Activated T-cell treated with anti-CD3 and anti-CD28 coated beads, Interleukin-2, amount 50 U/mL, for 48 hours (primary cell): Measurements from ENCODE around the gene HMOX1.
"Not testable (repeated sequence)": the region's sequence is repeated elsewhere in the genome, so short reads cannot be mapped to it uniquely, and the experiment has no call there.

Experiments
- DNase-seq, 2 experiments: peaks; one replicate each; pipeline ENCODE4 v3.0.0-alpha.2; 2020

HMOX1 gene

DNA sequence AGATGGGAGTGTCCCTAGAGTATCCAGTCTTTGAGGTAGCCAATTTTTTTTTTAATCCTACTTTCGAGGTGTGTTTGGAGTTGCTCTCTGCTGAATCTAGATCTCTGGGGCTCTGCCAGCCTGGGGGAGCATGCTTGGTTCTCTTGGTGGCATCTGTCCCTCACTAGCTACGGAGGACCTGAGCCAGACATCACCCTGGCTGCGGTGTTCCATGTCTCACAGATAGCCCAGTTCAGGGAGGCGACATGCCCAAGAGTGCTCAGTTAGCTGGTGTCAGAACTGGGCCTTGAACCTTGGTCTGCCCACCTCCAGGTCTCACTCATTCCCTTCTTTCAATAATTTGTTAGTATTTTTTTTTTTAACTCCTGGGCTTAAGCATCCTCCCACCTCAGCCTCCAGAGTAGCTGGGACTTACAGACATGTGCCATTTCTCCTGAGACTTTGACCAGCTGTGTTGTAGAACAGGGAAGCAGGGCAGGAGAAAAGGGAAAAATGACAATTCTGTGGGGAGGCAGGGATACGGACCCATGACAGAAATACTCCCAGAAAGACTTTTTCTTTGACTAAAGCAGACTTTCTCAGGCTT is 621 bp downstream of the HMOX1 start:
- no peak for DNase-seq

DNA sequence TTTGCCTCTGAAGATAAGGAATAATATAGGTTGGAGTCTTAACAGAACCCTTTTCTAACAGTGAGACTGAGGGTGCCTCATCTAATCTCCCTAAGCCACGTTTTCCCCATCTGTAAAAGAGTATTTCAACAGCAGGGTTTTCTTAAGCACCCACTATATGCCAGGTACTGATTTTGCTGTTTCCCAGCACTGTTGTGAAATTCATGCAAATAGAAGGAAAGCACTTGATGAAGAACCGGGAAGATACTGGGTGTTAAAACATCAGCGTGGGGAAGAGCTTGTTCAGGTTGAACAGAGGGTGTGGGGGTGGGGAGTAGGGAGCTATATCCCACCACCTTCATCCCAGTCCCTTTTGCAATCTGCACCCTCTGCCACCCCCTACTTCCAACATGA is 2.8 kb downstream of the HMOX1 start:
- no peak for DNase-seq

DNA sequence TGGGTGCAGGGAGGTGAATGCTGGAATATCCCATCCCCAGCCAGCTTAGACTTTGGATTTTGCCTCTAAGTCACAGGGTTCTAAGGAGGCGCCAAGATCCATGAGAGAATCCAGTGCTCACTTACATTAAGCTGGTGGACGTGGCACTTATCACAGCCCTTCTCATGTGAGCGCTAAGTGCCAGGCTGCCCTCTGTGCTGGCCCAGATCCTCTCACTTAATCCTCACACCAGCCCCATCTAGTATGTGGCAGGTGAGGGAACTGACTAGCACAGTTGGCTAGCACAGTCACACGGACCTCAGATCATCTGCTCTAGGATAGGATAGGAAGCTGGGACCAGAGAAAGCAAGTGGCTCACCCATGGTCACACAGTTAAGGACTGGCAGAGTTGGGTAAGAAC is 3.6 kb downstream of the HMOX1 start:
- no peak for DNase-seq

DNA sequence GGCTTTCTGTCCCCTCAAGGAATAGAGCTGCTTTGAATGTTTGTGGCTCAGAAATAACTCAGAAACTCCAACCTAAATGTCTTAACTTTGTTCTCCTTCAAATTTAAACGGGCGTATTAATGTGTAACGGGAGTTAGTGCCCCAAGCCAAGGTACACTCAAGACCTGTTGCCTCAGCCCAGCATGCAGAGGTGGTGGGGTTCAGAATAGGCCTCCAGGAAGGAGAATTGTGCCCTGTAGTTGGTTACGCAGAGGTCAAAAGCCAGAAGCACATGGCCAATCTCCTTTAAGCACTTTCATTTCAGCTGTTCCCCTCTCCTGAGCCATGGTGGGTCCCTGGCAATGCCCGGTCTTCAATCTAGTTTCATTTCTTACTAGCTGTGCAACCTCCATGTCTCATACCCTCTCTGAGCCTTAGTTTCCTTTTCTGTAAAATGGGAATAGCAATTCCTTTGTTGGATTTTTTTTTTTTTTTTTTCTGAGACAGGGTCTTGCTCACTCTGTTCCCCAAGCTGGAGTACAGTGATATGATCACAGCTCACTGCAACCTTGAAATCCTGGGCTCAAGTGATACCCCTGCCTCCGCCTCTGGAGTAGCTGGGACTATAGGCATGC is 4.2 kb downstream of the HMOX1 start:
- no peak for DNase-seq

DNA sequence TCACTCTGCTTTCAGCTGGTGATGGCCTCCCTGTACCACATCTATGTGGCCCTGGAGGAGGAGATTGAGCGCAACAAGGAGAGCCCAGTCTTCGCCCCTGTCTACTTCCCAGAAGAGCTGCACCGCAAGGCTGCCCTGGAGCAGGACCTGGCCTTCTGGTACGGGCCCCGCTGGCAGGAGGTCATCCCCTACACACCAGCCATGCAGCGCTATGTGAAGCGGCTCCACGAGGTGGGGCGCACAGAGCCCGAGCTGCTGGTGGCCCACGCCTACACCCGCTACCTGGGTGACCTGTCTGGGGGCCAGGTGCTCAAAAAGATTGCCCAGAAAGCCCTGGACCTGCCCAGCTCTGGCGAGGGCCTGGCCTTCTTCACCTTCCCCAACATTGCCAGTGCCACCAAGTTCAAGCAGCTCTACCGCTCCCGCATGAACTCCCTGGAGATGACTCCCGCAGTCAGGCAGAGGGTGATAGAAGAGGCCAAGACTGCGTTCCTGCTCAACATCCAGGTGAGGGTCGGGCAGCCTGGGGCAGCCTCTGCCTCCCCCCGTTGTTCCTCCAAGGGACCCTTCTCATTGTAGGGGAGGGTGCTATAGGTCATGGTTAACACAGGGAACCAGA is 5.9 kb downstream of the HMOX1 start:
- no peak for DNase-seq

DNA sequence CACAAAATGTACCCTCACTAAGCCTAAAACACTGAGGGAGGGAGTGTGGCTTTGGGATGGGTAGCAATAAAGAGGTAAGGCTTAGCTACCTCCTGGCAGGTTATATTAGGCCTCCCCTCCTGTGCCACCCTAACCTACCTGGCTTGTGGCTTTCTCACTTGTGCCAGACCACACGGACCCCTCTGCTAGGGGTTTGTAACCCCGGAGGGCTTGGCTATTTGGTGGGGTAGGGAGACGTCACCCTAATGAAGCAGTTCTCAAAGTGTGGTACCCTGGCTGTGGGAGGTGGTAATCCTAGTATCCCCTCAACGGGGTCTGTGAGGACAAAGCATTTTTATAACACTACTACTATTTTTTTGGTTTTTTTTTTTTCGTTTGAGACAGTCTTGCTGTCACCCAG is 10.0 kb downstream of the HMOX1 start:
- no peak for DNase-seq

DNA sequence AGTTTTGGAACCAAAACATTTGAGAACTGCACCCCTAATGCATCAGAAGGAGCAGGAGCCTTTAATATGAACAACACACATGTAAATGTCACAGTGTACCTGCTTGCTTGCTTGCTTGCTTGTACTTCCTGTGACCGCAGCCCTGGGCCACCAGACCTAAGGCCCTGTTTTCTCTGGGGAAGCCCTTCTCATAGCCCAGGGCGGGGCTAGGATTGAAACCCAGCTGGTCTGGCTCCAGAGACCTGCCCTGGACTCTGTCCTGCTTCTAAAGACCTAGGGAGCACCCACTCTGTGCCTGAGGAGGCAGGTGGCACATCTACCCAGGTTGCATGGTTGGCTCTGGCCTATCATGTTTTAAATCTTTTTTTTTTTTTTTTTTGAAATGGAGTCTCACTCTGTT is 11.5 kb downstream of the HMOX1 start:
- DNase-seq, result no peak

DNA sequence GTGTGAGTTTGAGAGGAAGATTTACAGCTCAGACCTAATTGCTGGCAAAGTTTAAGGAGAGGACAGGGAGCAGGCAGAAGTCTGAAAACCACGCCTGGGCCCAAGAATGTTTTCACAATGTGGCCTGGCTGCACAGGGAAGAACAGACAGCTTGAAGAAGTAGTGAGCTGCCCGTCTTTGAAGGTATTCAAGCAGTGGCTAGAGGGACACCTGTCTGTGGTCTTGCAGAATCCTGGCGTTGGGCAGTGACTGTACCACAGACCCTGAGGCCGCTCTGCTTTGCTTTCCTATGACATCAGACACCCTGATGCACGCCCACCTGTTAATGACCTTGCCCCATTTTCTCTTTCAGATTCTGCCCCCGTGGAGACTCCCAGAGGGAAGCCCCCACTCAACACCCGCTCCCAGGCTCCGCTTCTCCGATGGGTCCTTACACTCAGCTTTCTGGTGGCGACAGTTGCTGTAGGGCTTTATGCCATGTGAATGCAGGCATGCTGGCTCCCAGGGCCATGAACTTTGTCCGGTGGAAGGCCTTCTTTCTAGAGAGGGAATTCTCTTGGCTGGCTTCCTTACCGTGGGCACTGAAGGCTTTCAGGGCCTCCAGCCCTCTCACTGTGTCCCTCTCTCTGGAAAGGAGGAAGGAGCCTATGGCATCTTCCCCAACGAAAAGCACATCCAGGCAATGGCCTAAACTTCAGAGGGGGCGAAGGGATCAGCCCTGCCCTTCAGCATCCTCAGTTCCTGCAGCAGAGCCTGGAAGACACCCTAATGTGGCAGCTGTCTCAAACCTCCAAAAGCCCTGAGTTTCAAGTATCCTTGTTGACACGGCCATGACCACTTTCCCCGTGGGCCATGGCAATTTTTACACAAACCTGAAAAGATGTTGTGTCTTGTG is 12.5 kb downstream of the HMOX1 start:
- no peak for DNase-seq

DNA sequence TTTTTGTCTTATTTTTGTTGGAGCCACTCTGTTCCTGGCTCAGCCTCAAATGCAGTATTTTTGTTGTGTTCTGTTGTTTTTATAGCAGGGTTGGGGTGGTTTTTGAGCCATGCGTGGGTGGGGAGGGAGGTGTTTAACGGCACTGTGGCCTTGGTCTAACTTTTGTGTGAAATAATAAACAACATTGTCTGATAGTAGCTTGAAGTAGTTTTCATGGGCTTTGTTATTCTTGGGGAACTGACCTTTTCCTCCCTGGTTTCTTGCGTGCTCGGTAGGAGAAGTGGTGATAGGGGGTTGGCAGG is 13.1 kb downstream of the HMOX1 start:
- no peak for DNase-seq

DNA sequence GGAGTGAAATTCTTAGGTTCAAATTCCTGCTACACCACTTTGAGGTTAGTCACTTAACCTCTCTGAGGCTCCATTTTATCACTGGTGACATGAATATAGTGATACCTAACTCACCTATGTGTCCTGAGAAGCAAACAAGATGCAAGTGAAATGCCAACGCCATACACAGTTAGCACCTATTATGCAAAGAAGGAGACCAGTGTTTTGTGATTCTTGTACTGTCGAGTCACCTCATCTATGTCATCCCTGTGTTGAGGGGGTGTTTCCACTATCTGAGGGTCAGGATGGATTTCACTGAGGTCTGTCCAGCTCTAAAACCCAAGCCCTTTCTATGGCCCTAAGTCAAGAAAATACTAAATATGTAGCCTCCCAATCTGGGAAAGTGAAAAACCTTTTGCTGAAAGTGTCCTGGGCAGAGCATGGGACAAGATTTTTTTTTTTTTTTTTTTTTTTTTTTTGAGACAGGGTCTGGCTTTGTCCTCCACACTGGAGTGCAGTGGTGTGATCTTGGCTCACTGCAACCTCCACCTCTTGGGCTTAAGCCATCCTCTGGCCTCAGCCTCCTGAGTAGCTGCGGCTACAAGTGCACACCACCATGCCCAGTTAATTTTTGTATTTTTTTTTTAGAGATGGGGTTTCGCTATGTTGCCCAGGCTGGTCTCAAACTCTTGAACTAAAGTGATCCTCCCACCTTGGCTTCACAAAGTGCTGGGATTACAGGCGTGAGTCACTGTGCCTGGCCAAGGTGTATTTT is 14.1 kb downstream of the HMOX1 start:
- DNase-seq, result no peak

DNA sequence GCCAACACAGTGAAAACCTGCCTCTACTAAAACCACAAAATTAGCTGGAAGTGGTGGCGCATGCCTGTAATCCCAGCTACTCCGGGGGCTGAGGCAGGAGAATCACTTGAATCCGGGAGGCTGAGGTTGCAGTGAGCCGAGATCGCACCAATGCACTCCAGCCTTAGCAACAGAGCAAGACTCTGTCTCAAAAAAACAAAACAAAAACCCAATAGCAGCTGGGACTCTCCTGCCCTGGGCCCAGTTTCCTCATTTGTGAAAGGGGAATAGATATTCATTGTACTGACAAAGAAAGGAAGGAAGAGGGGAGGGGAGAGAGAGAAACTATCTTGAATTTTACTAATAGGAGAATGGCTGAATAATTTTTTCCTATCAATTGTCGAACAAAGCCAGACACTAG is 15.7 kb downstream of the HMOX1 start:
- not testable (repeated sequence) for DNase-seq

DNA sequence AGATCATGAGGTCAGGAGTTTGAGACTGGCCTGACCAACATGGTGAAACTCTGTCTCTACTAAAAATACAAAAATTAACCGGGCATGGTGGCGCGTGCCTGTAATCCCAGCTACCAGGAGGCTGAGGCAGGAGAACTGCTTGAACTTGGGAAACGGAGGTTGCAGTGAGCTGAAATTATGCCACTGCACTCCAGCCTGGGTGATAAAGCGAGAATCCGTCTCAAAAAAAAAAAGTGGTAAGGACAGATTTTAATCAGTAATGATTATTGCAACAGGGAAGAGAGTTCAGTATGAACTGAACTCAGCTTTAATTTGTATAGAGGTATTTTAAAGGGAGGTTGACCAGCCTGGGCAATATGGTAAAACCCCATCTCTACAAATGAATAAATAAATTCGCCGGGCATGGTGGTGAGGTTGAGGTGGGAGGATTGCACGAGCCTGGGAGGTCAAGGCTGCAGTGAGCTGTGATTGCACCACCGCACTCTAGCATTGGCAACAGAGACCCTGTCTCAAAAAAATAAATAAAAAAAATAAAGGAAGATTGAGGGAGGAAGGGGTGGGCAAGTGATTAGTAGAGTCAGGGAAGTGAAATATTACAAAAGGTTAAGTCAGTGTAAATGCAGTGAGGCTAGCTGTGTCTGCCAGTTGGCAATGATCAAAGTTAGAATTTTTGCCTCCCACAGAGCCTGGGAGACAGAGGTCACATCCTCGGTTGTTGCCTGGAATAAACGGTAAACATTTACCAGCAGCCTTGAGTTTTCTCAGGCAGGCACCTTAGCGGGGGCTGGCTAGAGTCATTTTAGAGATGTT is 16.4 kb downstream of the HMOX1 start:
- no peak for DNase-seq

DNA sequence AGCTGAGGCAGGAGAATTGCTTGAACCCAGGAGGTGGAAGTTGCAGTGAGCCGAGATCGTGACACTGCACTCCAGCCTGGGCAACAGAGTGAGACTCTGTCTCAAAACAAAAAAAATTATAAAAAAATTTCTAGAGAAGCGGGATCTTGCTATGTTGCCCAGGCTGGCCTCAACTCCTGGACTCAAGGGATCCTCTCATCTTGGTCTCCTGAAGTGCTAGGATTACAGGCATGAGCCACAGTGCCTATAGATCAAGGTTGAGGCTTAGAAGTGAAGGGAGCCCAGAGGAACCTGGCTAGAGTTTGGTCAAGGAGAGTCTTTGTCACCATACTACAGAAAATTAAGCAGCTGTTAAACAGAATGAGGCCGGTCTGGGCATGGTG is 17.7 kb downstream of the HMOX1 start:
- no peak for DNase-seq

DNA sequence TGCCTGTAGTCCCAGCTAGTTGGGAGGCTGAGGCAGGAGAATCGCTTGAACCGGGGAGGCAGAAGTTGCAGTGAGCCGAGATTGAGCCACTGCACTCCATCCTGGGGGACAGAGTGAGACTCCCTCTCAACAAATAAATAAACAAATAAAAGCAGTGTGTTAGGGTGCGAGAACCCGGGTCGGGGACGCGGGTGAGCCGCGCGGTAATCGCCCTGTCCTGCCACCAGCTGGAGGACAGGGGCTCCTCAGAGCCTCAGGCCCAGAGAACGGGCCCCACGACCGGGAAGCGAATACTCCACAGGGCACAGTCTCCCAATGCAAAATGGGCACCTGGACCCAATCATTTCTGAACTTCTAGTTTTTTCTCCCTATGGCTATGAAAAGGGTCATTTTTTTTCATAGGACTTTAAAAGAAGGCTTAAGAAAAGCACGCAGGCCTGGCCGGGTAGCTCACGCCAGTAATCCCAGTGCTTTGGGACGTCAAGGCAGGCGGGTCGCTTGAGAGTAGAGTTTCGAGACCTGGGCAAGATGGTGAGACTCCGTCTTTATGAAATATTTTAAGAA is 18.3 kb downstream of the HMOX1 start:
- peak; percentile 51 to 53 for DNase-seq

DNA sequence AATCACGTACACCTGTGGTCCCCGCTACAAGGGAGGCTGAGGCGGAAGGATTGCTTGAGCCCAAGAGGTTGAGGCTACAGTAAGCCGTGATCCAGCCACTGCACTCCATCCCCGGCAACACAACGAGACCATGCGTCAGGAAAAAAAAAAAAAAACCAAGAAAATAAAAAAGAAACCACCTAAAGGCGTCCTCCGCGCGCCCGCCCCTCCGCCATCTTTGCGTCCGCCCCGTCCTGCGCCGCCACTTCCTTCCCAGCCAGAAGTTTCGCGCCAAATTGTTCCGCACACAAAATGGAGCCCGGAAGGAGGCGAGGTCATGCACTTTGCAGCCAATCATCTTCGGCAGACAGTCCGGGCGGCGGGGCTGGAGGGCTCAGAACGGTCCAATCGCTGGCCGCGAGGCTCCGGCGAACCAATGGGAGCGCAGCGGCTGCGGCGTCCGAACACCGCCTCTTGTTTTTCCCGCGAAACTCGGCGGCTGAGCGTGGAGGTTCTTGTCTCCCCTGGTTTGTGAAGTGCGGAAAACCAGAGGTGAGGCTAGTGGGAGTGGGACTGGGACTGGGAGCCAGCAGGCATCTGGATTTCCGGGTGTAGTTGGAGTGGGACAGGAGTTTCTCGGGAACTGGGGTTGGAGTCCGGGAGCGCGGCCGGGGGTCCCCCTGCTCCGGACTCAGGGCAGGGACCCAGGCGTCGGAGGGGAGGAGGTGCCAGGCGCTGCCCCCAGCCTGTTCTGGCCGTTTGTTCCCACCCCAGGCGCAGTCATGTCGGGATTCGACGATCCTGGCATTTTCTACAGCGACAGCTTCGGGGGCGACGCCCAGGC is 19.0 kb downstream of the HMOX1 start, which contains the start of gene MCM5:
Gene MCM5 (plus strand): TSS at position 463 of the 823 bp plus-strand sequence. CDS start 299 bp downstream, at position 762.
- peak; percentile 97 to 98 for DNase-seq

DNA sequence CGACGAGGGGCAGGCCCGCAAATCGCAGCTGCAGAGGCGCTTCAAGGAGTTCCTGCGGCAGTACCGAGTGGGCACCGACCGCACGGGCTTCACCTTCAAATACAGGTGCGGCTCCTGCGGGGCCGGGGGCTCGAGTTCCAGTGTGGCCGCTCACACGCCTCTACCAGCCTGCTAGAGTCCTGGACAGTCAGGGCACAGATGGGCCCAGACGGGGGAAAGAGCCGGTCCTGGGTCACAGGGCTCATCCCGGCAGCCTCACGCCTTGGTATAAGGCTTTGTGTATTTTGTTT is 19.6 kb downstream of the HMOX1 start:
- no peak for DNase-seq

DNA sequence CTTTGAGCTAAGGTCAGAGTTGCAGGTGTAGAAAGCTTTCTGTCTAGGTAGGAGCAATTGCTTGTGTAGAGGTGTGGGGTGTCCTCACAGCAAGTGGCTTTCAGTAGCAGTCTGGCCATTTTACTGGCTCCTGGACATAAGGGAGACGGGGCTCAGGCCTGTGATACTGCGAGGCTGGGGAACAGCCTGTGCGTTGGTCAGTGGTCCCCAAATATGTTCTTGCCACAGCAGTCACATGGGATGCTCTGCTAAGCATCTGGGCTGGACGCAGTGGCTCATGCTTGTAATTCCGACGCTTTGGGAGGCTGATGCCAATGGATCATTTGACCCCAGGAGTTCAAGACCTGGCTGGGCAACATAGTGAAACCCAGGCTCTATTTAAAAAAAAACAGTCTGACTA is 21.0 kb downstream of the HMOX1 start:
- DNase-seq, result no peak

DNA sequence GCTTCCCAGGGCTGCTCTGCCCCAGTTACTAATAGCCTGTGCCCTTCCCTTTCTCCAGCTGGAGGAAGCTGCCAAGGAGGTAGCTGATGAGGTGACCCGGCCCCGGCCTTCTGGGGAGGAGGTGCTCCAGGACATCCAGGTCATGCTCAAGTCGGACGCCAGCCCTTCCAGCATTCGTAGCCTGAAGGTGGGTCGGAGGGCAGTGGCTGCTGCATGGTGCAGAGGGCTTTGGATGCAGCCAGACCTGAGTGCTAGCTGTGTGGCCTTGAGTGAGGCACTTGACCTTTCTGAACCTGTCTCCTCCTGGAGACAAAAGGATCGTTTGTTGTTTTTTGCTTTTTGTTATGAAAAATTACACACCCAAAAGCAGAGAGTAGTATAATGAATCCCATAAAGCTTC is 22.5 kb downstream of the HMOX1 start:
- DNase-seq, result no peak

DNA sequence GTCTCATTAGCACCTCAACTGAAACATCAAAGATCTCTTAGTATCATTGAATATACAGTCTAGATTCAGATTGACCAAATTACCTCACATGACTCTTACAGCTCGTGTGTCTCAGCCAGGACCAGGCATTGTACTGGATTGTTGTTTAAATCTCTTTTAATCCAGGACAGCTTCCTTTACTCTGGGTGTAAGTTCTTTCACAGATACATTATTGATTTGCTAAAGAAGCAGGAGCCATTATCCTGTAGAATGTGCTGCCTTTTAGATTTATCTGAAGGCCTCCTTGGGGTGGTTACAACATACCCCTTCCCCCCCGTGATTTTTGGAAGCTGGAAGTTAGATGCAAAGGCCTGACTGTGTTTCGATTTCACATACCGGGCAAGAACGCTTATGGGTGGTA is 23.3 kb downstream of the HMOX1 start:
- DNase-seq, result no peak

DNA sequence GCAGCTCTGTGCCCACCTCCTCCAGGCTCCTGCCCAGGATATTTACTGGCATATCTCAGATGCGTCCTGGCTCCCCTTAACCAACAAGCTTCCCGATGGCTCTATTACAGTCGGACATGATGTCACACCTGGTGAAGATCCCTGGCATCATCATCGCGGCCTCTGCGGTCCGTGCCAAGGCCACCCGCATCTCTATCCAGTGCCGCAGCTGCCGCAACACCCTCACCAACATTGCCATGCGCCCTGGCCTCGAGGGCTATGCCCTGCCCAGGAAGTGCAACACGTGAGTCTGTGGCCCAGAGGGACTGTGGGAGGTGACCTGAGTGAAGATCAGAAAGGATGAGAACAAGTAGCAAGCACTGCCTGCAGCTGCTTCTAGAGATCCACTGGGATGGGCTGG is 25.5 kb downstream of the HMOX1 start:
- DNase-seq, result no peak

DNA sequence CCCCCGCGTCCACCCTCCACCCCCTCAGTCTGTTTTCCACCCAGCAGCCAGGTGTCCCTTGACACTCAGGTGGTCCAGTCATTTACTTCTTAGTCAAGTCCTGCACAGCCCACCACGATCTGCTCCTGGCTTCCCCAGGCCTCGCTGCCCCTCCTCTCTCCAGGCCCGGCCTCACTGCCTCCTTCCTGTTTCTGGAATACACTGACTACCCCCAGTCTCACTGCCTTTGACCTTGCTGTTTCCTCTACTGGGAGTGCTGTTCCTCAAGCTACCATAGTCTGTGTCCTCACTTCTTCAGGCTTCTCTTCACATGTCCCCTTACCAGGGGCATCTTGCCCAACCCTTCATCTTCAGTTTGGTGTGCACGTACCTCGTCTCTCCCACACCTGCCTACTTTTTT is 26.5 kb downstream of the HMOX1 start:
- DNase-seq, result no peak
